GM20000 (cell line): ENCODE measurements around the gene MRM3.
"Not testable (repeated sequence)": the region's sequence is repeated elsewhere in the genome, so short reads cannot be mapped to it uniquely, and the experiment has no call there.

Experiments used
- DNase-seq: peaks from one replicate; pipeline ENCODE4 v3.0.0; 2012; ENCODE audit warnings: low spot score
- CTCF ChIP-seq: IDR thresholded peaks from 2 replicates; pipeline ENCODE4 v1.5.1; 2012; ENCODE audit warnings: mild to moderate bottlenecking, control low read depth; ENCODE audit errors: extremely low read depth, missing control alignments

MRM3 gene

GRCh38 chr17:802481-802880 is 20.3 kb downstream of the MRM3 start:
- no peak for DNase-seq
- TF ChIP-seq CTCF, result no peak

GRCh38 chr17:802901-803881 is 21.0 kb downstream of the MRM3 start:
- DNase-seq, result no peak
- TF ChIP-seq CTCF, result no peak

GRCh38 chr17:804541-805435 is 22.6 kb downstream of the MRM3 start:
- no peak for TF ChIP-seq CTCF

GRCh38 chr17:805886-806285 is 23.7 kb downstream of the MRM3 start:
- DNase-seq, result not testable (repeated sequence)

More at GRCh38 chr17:804541-805435, 22.6 kb downstream of the MRM3 start:
- DNase-seq, result no peak

GRCh38 chr17:806346-806745 is 24.2 kb downstream of the MRM3 start:
- DNase-seq, result no peak
- no peak for TF ChIP-seq CTCF

GRCh38 chr17:806781-807522 is 24.8 kb downstream of the MRM3 start:
- TF ChIP-seq CTCF, result no peak
- no peak for DNase-seq

GRCh38 chr17:807523-808294 is 25.6 kb downstream of the MRM3 start:
- DNase-seq, result no peak
- no peak for TF ChIP-seq CTCF
